ENCODE results near the gene RNPEPL1.

Gene RNPEPL1

DNA sequence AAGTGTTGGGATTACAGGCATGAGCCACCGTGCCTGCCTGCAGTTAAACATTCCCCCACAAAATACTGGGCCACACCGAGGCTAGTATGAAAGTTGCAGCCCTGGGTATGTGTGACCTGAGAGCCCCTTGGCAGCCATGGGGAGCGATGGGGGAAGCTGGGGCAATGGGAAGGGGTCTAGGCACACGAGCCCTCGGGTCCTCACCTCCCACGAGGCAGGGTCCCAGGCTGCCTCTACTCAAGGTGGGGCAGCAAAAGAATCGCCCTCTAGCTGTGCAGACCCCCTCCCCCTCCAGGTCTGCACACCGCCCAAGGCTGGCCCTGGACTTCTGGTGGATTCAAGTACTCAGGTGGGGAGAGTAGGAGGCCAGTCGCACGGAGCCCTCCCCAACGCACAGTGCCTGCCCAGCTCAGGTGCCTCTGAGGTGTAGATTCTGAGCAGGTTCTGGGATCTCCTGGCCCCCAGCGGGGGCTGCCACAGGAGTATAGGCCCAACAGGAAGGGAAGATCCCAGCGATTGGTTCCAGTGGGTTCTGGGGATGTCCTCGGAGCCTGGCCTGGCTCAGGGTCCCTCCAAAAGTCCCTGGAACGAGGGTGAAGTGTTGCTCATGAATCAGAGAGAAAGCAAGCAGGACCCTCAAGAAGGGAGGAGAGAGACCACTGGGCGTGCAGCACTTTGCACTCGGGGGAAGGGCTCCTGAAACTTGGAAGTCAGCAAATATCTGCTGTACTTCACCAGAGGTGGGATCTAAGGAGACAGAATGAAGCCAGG, 59.6 kb downstream of the RNPEPL1 start:
- peak; percentile 9 for DNase-seq

DNA sequence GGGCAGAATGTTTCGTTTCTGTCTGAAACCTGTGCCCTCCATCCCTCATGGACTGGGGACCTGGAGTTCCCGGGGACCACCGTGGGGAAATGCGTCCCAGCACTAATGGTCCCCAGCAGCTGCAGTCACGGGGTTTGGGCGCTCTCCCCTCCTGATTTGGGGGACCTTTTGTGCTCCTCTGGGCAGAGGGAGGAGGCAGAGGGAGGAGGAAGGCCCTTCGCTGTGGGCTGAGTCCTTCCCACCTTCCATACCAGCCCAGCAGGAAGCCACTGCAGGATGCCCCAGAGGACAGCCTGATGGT, 60.2 kb downstream of the RNPEPL1 start:
- peak; percentile 2 for DNase-seq

DNA sequence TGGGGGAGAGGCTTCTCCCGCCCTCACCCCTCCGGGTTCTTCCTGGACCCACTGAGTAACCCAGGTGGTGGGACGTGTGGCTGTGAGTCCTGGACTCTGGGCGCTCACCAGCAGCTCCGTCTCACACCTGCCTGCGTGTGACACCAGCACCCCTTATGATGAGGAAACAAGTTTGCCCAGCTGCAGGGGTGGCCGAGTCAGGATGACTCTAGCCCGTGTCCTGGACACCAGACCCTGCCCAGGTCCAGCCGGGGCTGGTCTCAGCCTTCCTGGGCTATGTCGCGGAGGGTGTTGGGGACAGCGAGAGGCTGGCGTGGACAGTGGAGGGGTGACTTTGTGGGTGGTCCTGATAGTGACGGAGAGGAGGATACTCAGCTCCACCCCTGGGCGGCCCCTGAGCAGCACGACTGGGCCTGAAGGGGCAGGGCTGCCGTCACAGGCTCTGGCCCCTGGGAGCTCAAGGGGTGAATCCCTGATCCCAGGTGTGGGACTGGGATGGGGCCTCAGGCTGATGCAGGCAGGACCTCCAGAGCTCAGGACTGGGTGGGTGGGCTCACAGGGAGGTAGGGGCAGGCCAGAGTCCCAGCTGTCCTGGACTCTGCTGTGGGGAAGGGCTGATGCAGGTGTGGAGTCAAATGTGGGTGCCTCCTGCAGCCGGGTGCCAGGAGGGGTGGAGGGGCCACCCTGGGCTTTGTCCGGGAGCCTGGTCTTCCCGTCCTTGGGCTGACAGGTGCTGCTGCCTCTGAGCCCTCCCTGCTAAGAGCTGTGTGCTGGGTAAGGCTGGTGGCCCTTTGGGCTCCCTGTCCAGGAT, 60.7 kb downstream of the RNPEPL1 start:
- DNase-seq, result peak; percentile 5

- DNase-seq, result no peak
Observed at GRCh38 chr2:240629619-240629967, 61.3 kb downstream of the RNPEPL1 start.

DNA sequence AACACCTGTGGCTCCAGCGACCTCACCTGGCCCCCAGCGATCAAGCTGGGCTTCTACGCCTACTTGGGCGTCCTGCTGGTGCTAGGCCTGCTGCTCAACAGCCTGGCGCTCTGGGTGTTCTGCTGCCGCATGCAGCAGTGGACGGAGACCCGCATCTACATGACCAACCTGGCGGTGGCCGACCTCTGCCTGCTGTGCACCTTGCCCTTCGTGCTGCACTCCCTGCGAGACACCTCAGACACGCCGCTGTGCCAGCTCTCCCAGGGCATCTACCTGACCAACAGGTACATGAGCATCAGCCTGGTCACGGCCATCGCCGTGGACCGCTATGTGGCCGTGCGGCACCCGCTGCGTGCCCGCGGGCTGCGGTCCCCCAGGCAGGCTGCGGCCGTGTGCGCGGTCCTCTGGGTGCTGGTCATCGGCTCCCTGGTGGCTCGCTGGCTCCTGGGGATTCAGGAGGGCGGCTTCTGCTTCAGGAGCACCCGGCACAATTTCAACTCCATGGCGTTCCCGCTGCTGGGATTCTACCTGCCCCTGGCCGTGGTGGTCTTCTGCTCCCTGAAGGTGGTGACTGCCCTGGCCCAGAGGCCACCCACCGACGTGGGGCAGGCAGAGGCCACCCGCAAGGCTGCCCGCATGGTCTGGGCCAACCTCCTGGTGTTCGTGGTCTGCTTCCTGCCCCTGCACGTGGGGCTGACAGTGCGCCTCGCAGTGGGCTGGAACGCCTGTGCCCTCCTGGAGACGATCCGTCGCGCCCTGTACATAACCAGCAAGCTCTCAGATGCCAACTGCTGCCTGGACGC, 61.9 kb downstream of the RNPEPL1 start:
- no peak for DNase-seq

Measured in activated naive CD4-positive, alpha-beta T cell treated with anti-CD3 and anti-CD28 coated beads, Interleukin-2, amount 50 U/mL, for 16 hours (primary cell).